Gastrocnemius medialis (tissue), 4 donors: Measurements from ENCODE around the gene IL21R.
"Not testable (repeated sequence)": the region's sequence is repeated elsewhere in the genome, so short reads cannot be mapped to it uniquely, and the experiment has no call there.

Experiments
- CTCF ChIP-seq, 5 experiments: fragments of 450-650 bp in 3 of 5; fragments of 200-600 bp in 2 of 5; sonication (generic) in 2 of 5; IDR thresholded peaks in 4 of 5; conservative IDR thresholded peaks in 1 of 5; 1 replicate in 4 of 5; 2 replicates in 1 of 5; pipeline ENCODE4 v1.5.1; 2016 to 2019; ENCODE audit warnings: antibody characterized with exemption in 5 of 5, mild to moderate bottlenecking in 3 of 5, moderate library complexity in 3 of 5
- POLR2A ChIP-seq, 2 donors: fragments of 450-650 bp; IDR thresholded peaks; one replicate each; pipeline ENCODE4 v1.6.1; 2017; ENCODE audit warnings: antibody characterized with exemption in 2 of 2, mild to moderate bottlenecking in 2 of 2, moderate library complexity in 2 of 2

DNA sequence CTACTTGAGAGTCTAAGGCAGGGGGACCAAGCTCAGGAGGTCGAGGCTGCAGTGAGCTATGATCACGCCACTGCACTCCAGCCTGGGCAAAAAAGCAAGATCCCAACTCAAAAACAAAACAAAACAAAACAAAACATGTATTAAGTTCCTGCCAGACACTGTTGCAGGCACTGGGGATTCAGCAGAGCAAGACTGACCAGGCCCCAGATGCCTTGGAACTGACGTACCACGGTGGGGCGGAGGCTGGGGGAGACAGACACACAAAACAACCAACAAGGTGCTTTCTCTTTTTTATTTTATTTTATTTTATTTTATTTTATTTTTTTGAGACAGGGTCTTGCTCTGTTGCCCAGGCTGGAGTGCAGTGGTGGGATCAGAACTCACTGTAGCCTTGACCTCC is 33.2 kb downstream of the IL21R start:
- not testable (repeated sequence) for TF ChIP-seq CTCF (IDR thresholded peaks at IDR 0.05 in 4 of 5, conservative IDR thresholded peaks at IDR 0.05 in 1 of 5); POLR2A (IDR thresholded peaks at IDR 0.05)
